IMR-90 (cell line): ENCODE data around the gene ABHD6. TPM values are rescaled to one million over a fixed set of nuclear protein-coding genes. Genes with fewer than 3 reads are reported as not detected.

Experiments used
- ATAC-seq: fragments of 200-7000 bp; cut with Tn5 transposase; 2 replicates; pipeline ENCODE4 v1.9.1; 2020; ENCODE audit warnings: low read depth, mild to moderate bottlenecking, moderate library complexity
- BruUV-seq: library from RNA; stranded (reverse); fragments of 400-500 nt; replicated peaks from 2 replicates; lab custom pipeline; 2021; lab: Mats Ljungman, UMichigan
- CTCF ChIA-PET: fragments of 300-600 bp; formaldehyde crosslinking; extraction: SDS; loops from one replicate; lab custom pipeline; 2021; ENCODE audit warnings: antibody characterized with exemption; lab: Yijun Ruan, JAX
- POLR2A ChIA-PET: fragments of 300-600 bp; sonication (Branson Sonifier 250); formaldehyde crosslinking; loops from one replicate; lab custom pipeline; 2022; ENCODE audit warnings: antibody characterized with exemption; ENCODE audit not compliant: unreplicated experiment; lab: Charles Lee
- DNase-seq: peaks from one replicate; pipeline ENCODE4 v3.0.0; 2013
- H2AFZ ChIP-seq: replicated peaks from 2 replicates; pipeline ENCODE3; 2013; ENCODE audit warnings: low read length, mild to moderate bottlenecking; ENCODE audit not compliant: poor library complexity
- H2AK5ac ChIP-seq: 2 replicates; pipeline ENCODE4 v1.6.1; 2013; ENCODE audit warnings: low read depth, low read length, inconsistent platforms
- H2AK9ac ChIP-seq: replicated peaks from 2 replicates; pipeline ENCODE3; 2013; ENCODE audit warnings: mild to moderate bottlenecking, low read depth, low read length, moderate library complexity; ENCODE audit not compliant: poor library complexity
- H2BK120ac ChIP-seq: 2 replicates; pipeline ENCODE4 v1.6.1; 2013; ENCODE audit warnings: low read depth, low read length, inconsistent platforms
- H2BK15ac ChIP-seq: 3 replicates; pipeline ENCODE4 v1.6.1; 2013; ENCODE audit warnings: low read depth, low read length, inconsistent platforms
- H2BK20ac ChIP-seq: 2 replicates; pipeline ENCODE4 v1.6.1; 2013; ENCODE audit warnings: low read depth, mild to moderate bottlenecking, inconsistent platforms, low read length, moderate library complexity
- H2BK5ac ChIP-seq: 2 replicates; pipeline ENCODE4 v1.6.1; 2013; ENCODE audit warnings: mild to moderate bottlenecking, low read depth, low read length, inconsistent platforms; ENCODE audit not compliant: poor library complexity, severe bottlenecking
- H3K14ac ChIP-seq: replicated peaks from 2 replicates; pipeline ENCODE4 v1.6.1; 2013; ENCODE audit warnings: low read depth, low read length, inconsistent platforms
- H3K18ac ChIP-seq: 2 replicates; pipeline ENCODE4 v1.6.1; 2013; ENCODE audit warnings: low read depth, low read length, control low read depth
- H3K23ac ChIP-seq: 2 replicates; pipeline ENCODE4 v1.6.1; 2013; ENCODE audit warnings: low read depth, low read length, inconsistent platforms
- H3K27ac ChIP-seq: 2 replicates; pipeline ENCODE4 v1.5.1; 2013; ENCODE audit warnings: mild to moderate bottlenecking, control low read depth, low read length; ENCODE audit not compliant: insufficient read depth
- H3K27me3 ChIP-seq: 2 replicates; pipeline ENCODE4 v1.6.1; 2013; ENCODE audit warnings: low read length; ENCODE audit not compliant: control insufficient read depth, insufficient read depth
- H3K36me3 ChIP-seq: 2 replicates; pipeline ENCODE4 v1.6.1; 2013; ENCODE audit warnings: low read length, mixed read lengths; ENCODE audit not compliant: control insufficient read depth, insufficient read depth
- H3K4ac ChIP-seq: 2 replicates; pipeline ENCODE4 v1.6.1; 2013; ENCODE audit warnings: low read depth, low read length, inconsistent platforms
- H3K4me1 ChIP-seq: 2 replicates; pipeline ENCODE4 v1.6.1; 2013; ENCODE audit warnings: low read length, mixed read lengths; ENCODE audit not compliant: control insufficient read depth, insufficient read depth
- H3K4me2 ChIP-seq: 2 replicates; pipeline ENCODE4 v1.6.1; 2013; ENCODE audit warnings: low read depth, mild to moderate bottlenecking, control low read depth, low read length, moderate library complexity
- H3K4me3 ChIP-seq: 2 replicates; pipeline ENCODE4 v1.5.1; 2013; ENCODE audit warnings: low read depth, mild to moderate bottlenecking, control low read depth, low read length, moderate library complexity; ENCODE audit not compliant: insufficient read depth
- H3K56ac ChIP-seq: 2 replicates; pipeline ENCODE4 v1.6.1; 2013; ENCODE audit warnings: low read length, inconsistent platforms; ENCODE audit not compliant: insufficient read depth; ENCODE audit errors: extremely low read depth
- H3K79me1 ChIP-seq, 2 experiments: 2 replicates each; pipeline ENCODE4 v1.6.1; 2013; ENCODE audit warnings: low read length in 2 of 2, inconsistent platforms in 1 of 2, low read depth in 1 of 2
- H3K9ac ChIP-seq: 2 replicates; pipeline ENCODE4 v1.6.1; 2013; ENCODE audit warnings: low read depth, low read length, control low read depth
- H3K9me1 ChIP-seq: 2 replicates; pipeline ENCODE4 v1.6.1; 2013; ENCODE audit warnings: low read length, inconsistent platforms; ENCODE audit not compliant: insufficient read depth
- H3K9me3 ChIP-seq: 2 replicates; pipeline ENCODE4 v1.6.1; 2013; ENCODE audit warnings: low read length; ENCODE audit not compliant: control insufficient read depth, insufficient read depth
- H4K20me1 ChIP-seq: 2 replicates; pipeline ENCODE4 v1.6.1; 2013; ENCODE audit warnings: low read length, inconsistent platforms; ENCODE audit not compliant: insufficient read depth
- H4K5ac ChIP-seq: 2 replicates; pipeline ENCODE4 v1.6.1; 2013; ENCODE audit warnings: mild to moderate bottlenecking, low read depth, low read length, control low read depth
- H4K8ac ChIP-seq, 2 experiments: 2 replicates each; pipeline ENCODE4 v1.6.1; 2013; ENCODE audit warnings: low read depth in 2 of 2, low read length in 2 of 2, control low read depth in 1 of 2, inconsistent platforms in 1 of 2
- H4K91ac ChIP-seq: 2 replicates; pipeline ENCODE4 v1.6.1; 2013; ENCODE audit warnings: low read depth, low read length, inconsistent platforms; ENCODE audit not compliant: insufficient read depth
- BHLHE40 ChIP-seq: fragments of 150-350 bp; IDR thresholded peaks from 2 replicates; pipeline ENCODE4 v1.6.1; 2016; ENCODE audit warnings: mild to moderate bottlenecking, low read depth, low read length
- CEBPB ChIP-seq: IDR thresholded peaks from 2 replicates; pipeline ENCODE4 v1.6.1; 2012; ENCODE audit warnings: low read depth, low read length, improper control_type of control experiment
- CHD1 ChIP-seq: IDR thresholded peaks from 2 replicates; pipeline ENCODE4 v1.6.1; 2012; ENCODE audit warnings: low read depth, low read length, improper control_type of control experiment
- FOS ChIP-seq: fragments of 150-350 bp; IDR thresholded peaks from 2 replicates; pipeline ENCODE4 v1.6.1; 2016; ENCODE audit warnings: low read depth, low read length
- MAFK ChIP-seq: IDR thresholded peaks from 2 replicates; pipeline ENCODE4 v1.6.1; 2012; ENCODE audit warnings: low read depth, low read length, improper control_type of control experiment
- MAZ ChIP-seq: IDR thresholded peaks from 2 replicates; pipeline ENCODE4 v1.6.1; 2012; ENCODE audit warnings: low read depth, mild to moderate bottlenecking, low read length, improper control_type of control experiment, moderate library complexity, borderline replicate concordance
- MXI1 ChIP-seq: IDR thresholded peaks from 2 replicates; pipeline ENCODE4 v1.6.1; 2012; ENCODE audit warnings: low read depth, mild to moderate bottlenecking, low read length, moderate library complexity, borderline replicate concordance
- NFE2L2 ChIP-seq: fragments of 150-350 bp; IDR thresholded peaks from 2 replicates; pipeline ENCODE4 v1.6.1; 2016; ENCODE audit warnings: low read depth, mild to moderate bottlenecking, low read length
- POLR2A ChIP-seq: IDR thresholded peaks from 2 replicates; pipeline ENCODE4 v1.6.1; 2012; ENCODE audit warnings: mild to moderate bottlenecking, low read depth, low read length
- RAD21 ChIP-seq: IDR thresholded peaks from 2 replicates; pipeline ENCODE4 v1.6.1; 2012; ENCODE audit warnings: low read length, improper control_type of control experiment
- RCOR1 ChIP-seq: IDR thresholded peaks from 2 replicates; pipeline ENCODE4 v1.6.1; 2012; ENCODE audit warnings: mild to moderate bottlenecking, low read length, improper control_type of control experiment; ENCODE audit not compliant: insufficient replicate concordance
- RFX5 ChIP-seq: IDR thresholded peaks from 2 replicates; pipeline ENCODE4 v1.8.0; 2012; ENCODE audit warnings: low read depth, mild to moderate bottlenecking, low read length, moderate library complexity
- SMC3 ChIP-seq: fragments of 150-350 bp; IDR thresholded peaks from 2 replicates; pipeline ENCODE4 v1.6.1; 2016; ENCODE audit warnings: low read depth, mild to moderate bottlenecking, antibody characterized with exemption, low read length, moderate library complexity
- WGBS, 2 experiments: methylation state at CpG; one replicate each; pipeline versions ENCODE4 v1.1.5 to v1.1.7; 2013; ENCODE audit warnings: missing lambda C conversion rate in 2 of 2; ENCODE audit not compliant: insufficient read length in 1 of 2; ENCODE audit errors: extremely low coverage in 2 of 2; 5-methylcytosine and 5-hydroxymethylcytosine counted together
- dilution Hi-C: fragments of 300-500 bp; cut with HindIII; formaldehyde crosslinking; loops from one replicate; pipeline ENCODE4 v1.14.3; 2018; ENCODE audit warnings: low sequenced_read_pairs; ENCODE audit not compliant: unreplicated experiment
- in situ Hi-C: fragments of 300-500 bp; cut with MboI; formaldehyde crosslinking; loops from 3 replicates; pipeline ENCODE4 v1.14.3; 2019; ENCODE audit warnings: low sequenced_read_pairs, inconsistent platforms, mixed read lengths
- intact Hi-C: fragments of 100-400 bp; cut with micrococcal nuclease; formaldehyde crosslinking; loops from 2 replicates; pipeline ENCODE4 v1.10.0; 2022
- polyA plus RNA-seq, 3 experiments: library from polyadenylated mRNA; depleted of rRNA; stranded (reverse); fragments of >200 nt; gene quantifications; 2 replicates each; pipeline ENCODE4 v1.2.3, GENCODE V29; 2012; ENCODE audit warnings: low replicate concordance in 1 of 3
- total RNA-seq: library from RNA; depleted of rRNA; stranded (reverse); fragments of >200 nt; gene quantifications from 2 replicates; pipeline ENCODE4 v1.2.3, GENCODE V29; 2012
- TF ChIP-seq, protein P1 (sequence below): fragments of 150-350 bp; IDR thresholded peaks from 2 replicates; pipeline ENCODE4 v1.6.1; 2016; ENCODE audit warnings: low read depth, mild to moderate bottlenecking, low read length, moderate library complexity, borderline replicate concordance
- TF ChIP-seq, protein P2 (sequence below): fragments of 150-350 bp; IDR thresholded peaks from 2 replicates; pipeline ENCODE4 v1.6.1; 2017; ENCODE audit warnings: mild to moderate bottlenecking, antibody characterized with exemption, low read length, low read depth
- TF ChIP-seq, protein P3 (sequence below): conservative IDR thresholded peaks from 2 replicates; pipeline ENCODE4 v1.5.1; 2012; ENCODE audit warnings: mild to moderate bottlenecking, low read depth, low read length, improper control_type of control experiment

ABHD6 gene
- total and polyA plus RNA-seq, 2 of the 4 experiments (the other 2 are of a cell fraction): 5.0 to 5.6 TPM

DNA sequence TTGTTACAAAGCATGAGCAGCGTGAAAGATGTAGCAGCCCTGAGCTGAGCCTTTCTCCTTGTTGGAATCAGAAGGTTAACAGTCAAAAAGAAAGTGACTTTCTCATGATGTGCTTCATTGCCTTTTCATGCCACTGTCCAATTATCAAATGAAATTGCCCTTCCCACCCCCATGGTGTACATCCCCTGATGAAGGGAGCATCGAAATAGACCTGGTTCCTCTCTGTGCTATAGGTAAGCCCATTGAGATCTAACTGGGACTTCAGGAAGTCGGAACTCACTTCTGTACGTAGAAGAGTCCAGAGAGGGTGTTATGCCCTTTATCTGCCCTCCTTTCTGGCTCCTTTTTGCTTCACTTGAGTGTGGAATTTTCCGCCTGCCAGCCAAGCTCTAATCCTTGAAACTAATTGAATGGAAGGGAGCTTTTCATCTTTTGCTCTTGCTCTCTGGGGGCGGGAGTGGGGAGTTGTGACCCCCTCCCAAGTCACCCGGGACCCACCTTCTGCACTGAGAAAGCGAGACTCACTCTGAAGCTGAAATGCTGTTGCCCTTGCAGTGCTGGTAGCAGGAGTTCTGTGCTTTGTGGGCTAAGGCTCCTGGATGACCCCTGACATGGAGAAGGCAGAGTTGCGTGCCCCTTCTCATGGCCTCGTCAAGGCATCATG, 20.9 kb downstream of the ABHD6 start:
- Histone ChIP-seq H3K4ac (no peak overlapping the region), H3K4me2 (no peak overlapping the region), H3K9me3 (no peaks in the 10 kb centered on the region), H2BK15ac (no peak overlapping the region), H2BK120ac (no peak overlapping the region), H4K8ac (no peak overlapping the region), H3K4me3 (no peak overlapping the region), H3K23ac (no peak overlapping the region), H3K79me1 (no peaks in the 10 kb centered on the region), H3K14ac (no peak overlapping the region), H3K18ac (no peak overlapping the region), H3K27ac (no peak overlapping the region), H3K9ac (no peak overlapping the region), H2AK9ac (no peak overlapping the region), H3K56ac (no peak overlapping the region), H4K91ac (no peak overlapping the region), H2AK5ac (no peak overlapping the region), H4K5ac (no peak overlapping the region), H2AFZ (no peak overlapping the region), H2BK20ac (peak overlapping the region; percentile 40; the same call in 1 of the 2 replicates), H3K36me3 (peaks cover 7% of the 10 kb centered on the region), H2BK5ac (no peak overlapping the region), H3K27me3 (no peaks in the 10 kb centered on the region), H3K4me1 (peaks cover 11% of the 10 kb centered on the region), H3K9me1 (peaks cover 9% of the 10 kb centered on the region), H4K20me1 (peaks cover 5% of the 10 kb centered on the region; the same call in 1 of the 2 replicates)
- DNase-seq (no peak), ATAC-seq (no peak)
- ChIA-PET CTCF (interaction anchor here (0.6 kb wide), 1 partner anchor 246 kb away, joined by 3 read pairs; no protein-coding TSS in a partner anchor), POLR2A (no interaction called here)
- intact Hi-C loops: no loop called here
- in situ Hi-C loops: no loop called here
- BruUV-seq: no TSS peak
- no peak for TF ChIP-seq RCOR1
- TF ChIP-seq, protein P1, sequence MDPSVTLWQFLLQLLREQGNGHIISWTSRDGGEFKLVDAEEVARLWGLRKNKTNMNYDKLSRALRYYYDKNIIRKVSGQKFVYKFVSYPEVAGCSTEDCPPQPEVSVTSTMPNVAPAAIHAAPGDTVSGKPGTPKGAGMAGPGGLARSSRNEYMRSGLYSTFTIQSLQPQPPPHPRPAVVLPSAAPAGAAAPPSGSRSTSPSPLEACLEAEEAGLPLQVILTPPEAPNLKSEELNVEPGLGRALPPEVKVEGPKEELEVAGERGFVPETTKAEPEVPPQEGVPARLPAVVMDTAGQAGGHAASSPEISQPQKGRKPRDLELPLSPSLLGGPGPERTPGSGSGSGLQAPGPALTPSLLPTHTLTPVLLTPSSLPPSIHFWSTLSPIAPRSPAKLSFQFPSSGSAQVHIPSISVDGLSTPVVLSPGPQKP: no peak
- TF ChIP-seq CEBPB: no peak
- TF ChIP-seq NFE2L2: no peak
- no peak for TF ChIP-seq POLR2A
- no peak for TF ChIP-seq RAD21
- TF ChIP-seq FOS: no peak
- TF ChIP-seq, protein P2, sequence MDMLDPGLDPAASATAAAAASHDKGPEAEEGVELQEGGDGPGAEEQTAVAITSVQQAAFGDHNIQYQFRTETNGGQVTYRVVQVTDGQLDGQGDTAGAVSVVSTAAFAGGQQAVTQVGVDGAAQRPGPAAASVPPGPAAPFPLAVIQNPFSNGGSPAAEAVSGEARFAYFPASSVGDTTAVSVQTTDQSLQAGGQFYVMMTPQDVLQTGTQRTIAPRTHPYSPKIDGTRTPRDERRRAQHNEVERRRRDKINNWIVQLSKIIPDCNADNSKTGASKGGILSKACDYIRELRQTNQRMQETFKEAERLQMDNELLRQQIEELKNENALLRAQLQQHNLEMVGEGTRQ: no peak
- TF ChIP-seq, protein P3, sequence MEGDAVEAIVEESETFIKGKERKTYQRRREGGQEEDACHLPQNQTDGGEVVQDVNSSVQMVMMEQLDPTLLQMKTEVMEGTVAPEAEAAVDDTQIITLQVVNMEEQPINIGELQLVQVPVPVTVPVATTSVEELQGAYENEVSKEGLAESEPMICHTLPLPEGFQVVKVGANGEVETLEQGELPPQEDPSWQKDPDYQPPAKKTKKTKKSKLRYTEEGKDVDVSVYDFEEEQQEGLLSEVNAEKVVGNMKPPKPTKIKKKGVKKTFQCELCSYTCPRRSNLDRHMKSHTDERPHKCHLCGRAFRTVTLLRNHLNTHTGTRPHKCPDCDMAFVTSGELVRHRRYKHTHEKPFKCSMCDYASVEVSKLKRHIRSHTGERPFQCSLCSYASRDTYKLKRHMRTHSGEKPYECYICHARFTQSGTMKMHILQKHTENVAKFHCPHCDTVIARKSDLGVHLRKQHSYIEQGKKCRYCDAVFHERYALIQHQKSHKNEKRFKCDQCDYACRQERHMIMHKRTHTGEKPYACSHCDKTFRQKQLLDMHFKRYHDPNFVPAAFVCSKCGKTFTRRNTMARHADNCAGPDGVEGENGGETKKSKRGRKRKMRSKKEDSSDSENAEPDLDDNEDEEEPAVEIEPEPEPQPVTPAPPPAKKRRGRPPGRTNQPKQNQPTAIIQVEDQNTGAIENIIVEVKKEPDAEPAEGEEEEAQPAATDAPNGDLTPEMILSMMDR: no peak
- no peak for TF ChIP-seq MAFK
- no peak for TF ChIP-seq MAZ
- TF ChIP-seq CHD1: no peak
- no peak for TF ChIP-seq SMC3
- no peak for TF ChIP-seq RFX5
- TF ChIP-seq BHLHE40: no peak
- no peak for TF ChIP-seq MXI1
- 94% methylated on average over 2 of the region's 10 CpGs; no CpG with 5 or more reads in 1 of the 2 experiments for WGBS, 2 experiments
- dilution Hi-C loops: no loop called here
